Measurements from ENCODE around the gene DHX32. TPM values are rescaled to one million over a fixed set of nuclear protein-coding genes. Genes with fewer than 3 reads are reported as not detected.

DHX32 gene
- total RNA-seq, 2 experiments from 2014 or later: 0.22 to 0.27 TPM

DNA sequence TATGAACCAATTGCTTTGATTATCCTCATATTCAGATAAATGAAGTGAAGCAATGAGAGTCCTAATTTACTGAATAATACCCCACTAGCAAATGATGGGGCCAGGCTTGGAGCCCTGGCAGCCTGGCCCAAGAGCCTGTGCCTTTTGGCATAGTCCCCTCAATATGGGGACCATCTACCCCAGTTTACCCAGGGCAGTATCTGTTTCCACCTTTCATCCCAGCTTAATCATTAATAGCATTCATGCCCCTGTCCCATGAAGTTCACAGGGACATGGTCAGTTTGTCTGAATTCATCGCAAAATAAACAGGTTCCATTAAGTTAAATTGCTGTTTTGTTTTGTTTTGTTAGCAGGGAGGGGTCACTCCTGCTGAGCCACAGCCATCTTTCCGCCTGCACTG, 32.2 kb downstream of the DHX32 start:
- Histone ChIP-seq H3K9me3 (ENCODE audit: low read length) (no peaks in the 10 kb centered on the region), H3K9me2 (ENCODE audit: insufficient read depth, low read length) (no peaks in the 10 kb centered on the region), H3K4me2 (ENCODE audit: low read length) (no peak overlapping the region), H3K4me1 (ENCODE audit: insufficient read depth, low read length, poor library complexity, severe bottlenecking) (no peaks in the 10 kb centered on the region), H3K27ac (ENCODE audit: low read depth, low read length, poor library complexity, severe bottlenecking) (no peak overlapping the region), H3K36me3 (ENCODE audit: insufficient read depth, low read length) (no peaks in the 10 kb centered on the region), H4K20me1 (ENCODE audit: insufficient read depth, low read length) (no peaks in the 10 kb centered on the region), H3K79me2 (ENCODE audit: insufficient read depth, low read depth, low read length) (no peaks in the 10 kb centered on the region), H2AFZ (ENCODE audit: low read length) (no peak overlapping the region), H3K4me3 (ENCODE audit: low read depth, low read length, poor library complexity, severe bottlenecking) (no peak overlapping the region)
- ChIA-PET CTCF (ENCODE audit: unreplicated experiment) (no interaction called here), POLR2A (no interaction called here)
- DNase-seq (ENCODE audit: low spot score): no peak
- intact Hi-C loops (cut with micrococcal nuclease; ENCODE audit: unreplicated experiment): no loop called here
- TF ChIP-seq, protein P1, sequence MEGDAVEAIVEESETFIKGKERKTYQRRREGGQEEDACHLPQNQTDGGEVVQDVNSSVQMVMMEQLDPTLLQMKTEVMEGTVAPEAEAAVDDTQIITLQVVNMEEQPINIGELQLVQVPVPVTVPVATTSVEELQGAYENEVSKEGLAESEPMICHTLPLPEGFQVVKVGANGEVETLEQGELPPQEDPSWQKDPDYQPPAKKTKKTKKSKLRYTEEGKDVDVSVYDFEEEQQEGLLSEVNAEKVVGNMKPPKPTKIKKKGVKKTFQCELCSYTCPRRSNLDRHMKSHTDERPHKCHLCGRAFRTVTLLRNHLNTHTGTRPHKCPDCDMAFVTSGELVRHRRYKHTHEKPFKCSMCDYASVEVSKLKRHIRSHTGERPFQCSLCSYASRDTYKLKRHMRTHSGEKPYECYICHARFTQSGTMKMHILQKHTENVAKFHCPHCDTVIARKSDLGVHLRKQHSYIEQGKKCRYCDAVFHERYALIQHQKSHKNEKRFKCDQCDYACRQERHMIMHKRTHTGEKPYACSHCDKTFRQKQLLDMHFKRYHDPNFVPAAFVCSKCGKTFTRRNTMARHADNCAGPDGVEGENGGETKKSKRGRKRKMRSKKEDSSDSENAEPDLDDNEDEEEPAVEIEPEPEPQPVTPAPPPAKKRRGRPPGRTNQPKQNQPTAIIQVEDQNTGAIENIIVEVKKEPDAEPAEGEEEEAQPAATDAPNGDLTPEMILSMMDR (conservative IDR thresholded peaks at IDR 0.05; ENCODE audit: low read length): no peak
- no peak for TF ChIP-seq EZH2phosphoT487 (IDR thresholded peaks at IDR 0.05; ENCODE audit: borderline replicate concordance, low read depth, low read length)
- no TSS peak for BruUV-seq (replicated peaks)

DNA sequence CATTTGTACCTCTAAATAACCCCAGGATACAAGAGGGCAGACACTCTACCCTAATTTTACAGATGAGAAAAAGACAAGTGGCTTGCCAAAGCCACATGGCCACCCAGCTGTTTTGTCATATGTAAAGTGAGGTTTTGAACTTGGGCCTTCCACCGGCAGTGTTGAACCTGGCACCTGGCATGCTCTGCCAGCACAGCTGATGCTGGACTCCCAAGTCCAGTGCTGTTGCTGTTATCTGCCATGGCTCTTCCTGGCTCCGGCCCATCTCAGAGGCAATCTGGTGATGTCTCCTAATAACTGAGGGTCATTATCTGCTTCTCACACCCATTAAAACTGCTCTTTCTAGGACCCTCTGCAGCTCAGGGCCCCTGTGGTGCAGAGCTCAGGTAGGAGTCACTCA, 32.7 kb downstream of the DHX32 start:
- Histone ChIP-seq H3K4me3 (ENCODE audit: low read depth, low read length, poor library complexity, severe bottlenecking) (no peak overlapping the region), H3K27ac (ENCODE audit: low read depth, low read length, poor library complexity, severe bottlenecking) (no peak overlapping the region), H3K9me2 (ENCODE audit: insufficient read depth, low read length) (no peaks in the 10 kb centered on the region), H4K20me1 (ENCODE audit: insufficient read depth, low read length) (no peaks in the 10 kb centered on the region), H3K79me2 (ENCODE audit: insufficient read depth, low read depth, low read length) (no peaks in the 10 kb centered on the region), H3K9me3 (ENCODE audit: low read length) (no peaks in the 10 kb centered on the region), H2AFZ (ENCODE audit: low read length) (no peak overlapping the region), H3K36me3 (ENCODE audit: insufficient read depth, low read length) (no peaks in the 10 kb centered on the region), H3K4me2 (ENCODE audit: low read length) (no peak overlapping the region), H3K4me1 (ENCODE audit: insufficient read depth, low read length, poor library complexity, severe bottlenecking) (no peaks in the 10 kb centered on the region)
- CTCF ChIA-PET (ENCODE audit: unreplicated experiment): interaction anchor here (0.6 kb wide), 1 partner anchor 841 kb away, joined by 3 read pairs; no protein-coding TSS in a partner anchor
- BruUV-seq (replicated peaks): no TSS peak
- intact Hi-C loops (cut with micrococcal nuclease; ENCODE audit: unreplicated experiment): no loop called here
- no peak for DNase-seq (ENCODE audit: low spot score)
- POLR2A ChIA-PET: interaction anchor here (0.6 kb wide), 1 partner anchor 9 kb away, joined by 3 read pairs; no protein-coding TSS in a partner anchor
- TF ChIP-seq, protein P1 (conservative IDR thresholded peaks at IDR 0.05; ENCODE audit: low read length): no peak
- TF ChIP-seq EZH2phosphoT487 (IDR thresholded peaks at IDR 0.05; ENCODE audit: borderline replicate concordance, low read depth, low read length): no peak

DNA sequence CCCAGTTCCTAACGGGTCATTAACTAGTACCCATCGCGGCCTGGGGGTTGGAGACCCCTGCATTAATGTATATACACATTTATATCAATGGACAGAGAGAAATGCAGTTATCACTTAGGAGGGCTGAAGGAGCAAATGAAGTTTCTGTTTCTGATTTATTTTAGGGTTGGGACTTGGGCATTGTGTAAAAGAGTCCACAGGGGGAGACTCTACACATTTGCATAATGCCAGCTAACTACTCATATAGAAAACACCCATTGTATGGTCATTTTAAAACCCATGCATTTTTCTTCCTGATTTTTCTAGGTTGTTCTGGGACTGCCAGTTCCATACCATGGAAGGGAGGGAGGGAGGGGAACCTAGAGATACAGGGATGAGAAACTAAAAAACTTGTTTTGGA, 34.2 kb downstream of the DHX32 start:
- BruUV-seq (replicated peaks): no TSS peak
- POLR2A ChIA-PET: interaction anchor here (1.2 kb wide), 1 partner anchor 9 kb away, joined by 6 read pairs; no protein-coding TSS in a partner anchor
- Histone ChIP-seq H3K9me2 (ENCODE audit: insufficient read depth, low read length) (no peaks in the 10 kb centered on the region), H3K79me2 (ENCODE audit: insufficient read depth, low read depth, low read length) (no peaks in the 10 kb centered on the region), H3K4me1 (ENCODE audit: insufficient read depth, low read length, poor library complexity, severe bottlenecking) (no peaks in the 10 kb centered on the region), H3K4me2 (ENCODE audit: low read length) (no peak overlapping the region), H3K9me3 (ENCODE audit: low read length) (no peaks in the 10 kb centered on the region), H4K20me1 (ENCODE audit: insufficient read depth, low read length) (no peaks in the 10 kb centered on the region), H3K4me3 (ENCODE audit: low read depth, low read length, poor library complexity, severe bottlenecking) (no peak overlapping the region), H2AFZ (ENCODE audit: low read length) (no peak overlapping the region), H3K36me3 (ENCODE audit: insufficient read depth, low read length) (peaks cover 8% of the 10 kb centered on the region; the same call in 1 of the 2 replicates), H3K27ac (ENCODE audit: low read depth, low read length, poor library complexity, severe bottlenecking) (no peak overlapping the region)
- TF ChIP-seq EZH2phosphoT487 (IDR thresholded peaks at IDR 0.05; ENCODE audit: borderline replicate concordance, low read depth, low read length): no peak
- TF ChIP-seq, protein P1 (conservative IDR thresholded peaks at IDR 0.05; ENCODE audit: low read length): no peak
- intact Hi-C loops (cut with micrococcal nuclease; ENCODE audit: unreplicated experiment): no loop called here
- DNase-seq (ENCODE audit: low spot score): no peak
- CTCF ChIA-PET (ENCODE audit: unreplicated experiment): no interaction called here

Data from OCI-LY7 (cell line).